WTC11 (cell line): ENCODE results near the gene TBPL2.

Experiments used
- CREB1 ChIP-seq: sonication (generic); formaldehyde crosslinking; IDR thresholded peaks from 2 replicates; pipeline ENCODE4 v1.8.0; 2023; ENCODE audit warnings: mild to moderate bottlenecking, missing genetic modification reagents
- JAZF1 ChIP-seq: fragments of 250-450 bp; sonication (Bioruptor Pico); IDR thresholded peaks from 2 replicates; pipeline ENCODE4 v1.9.0; 2021; ENCODE audit warnings: moderate library complexity, mild to moderate bottlenecking, inconsistent platforms
- SP1 ChIP-seq: sonication (generic); formaldehyde crosslinking; conservative IDR thresholded peaks from 2 replicates; pipeline ENCODE4 v1.8.1; 2022; ENCODE audit warnings: missing genetic modification reagents
- TCF7 ChIP-seq: sonication (generic); formaldehyde crosslinking; IDR thresholded peaks from 2 replicates; pipeline ENCODE4 v1.8.0; 2022; ENCODE audit warnings: mild to moderate bottlenecking, low read depth, missing genetic modification reagents, moderate library complexity
- TEAD4 ChIP-seq: sonication (generic); formaldehyde crosslinking; IDR thresholded peaks from 2 replicates; pipeline ENCODE4 v1.8.0; 2022; ENCODE audit warnings: mild to moderate bottlenecking, missing genetic modification reagents
- TF ChIP-seq, protein P1 (sequence below): fragments of 200-600 bp; IDR thresholded peaks from 2 replicates; pipeline ENCODE4 v1.8.0; 2022; ENCODE audit warnings: antibody characterized with exemption
- TF ChIP-seq, protein P2 (sequence below): sonication (generic); formaldehyde crosslinking; IDR thresholded peaks from 2 replicates; pipeline ENCODE4 v1.8.0; 2022; ENCODE audit warnings: mild to moderate bottlenecking, missing genetic modification reagents
- TF ChIP-seq, protein P3 (sequence below): sonication (generic); formaldehyde crosslinking; IDR thresholded peaks from 2 replicates; pipeline ENCODE4 v1.8.1; 2023; ENCODE audit warnings: mild to moderate bottlenecking, missing genetic modification reagents, moderate library complexity
- TF ChIP-seq, protein P4 (sequence below): sonication (generic); formaldehyde crosslinking; IDR thresholded peaks from 2 replicates; pipeline ENCODE4 v1.8.0; 2022; ENCODE audit warnings: mild to moderate bottlenecking, missing genetic modification reagents
- TF ChIP-seq, protein P5 (sequence below): sonication (generic); formaldehyde crosslinking; IDR thresholded peaks from 2 replicates; pipeline ENCODE4 v1.8.0; 2023; ENCODE audit warnings: missing genetic modification reagents

DNA sequence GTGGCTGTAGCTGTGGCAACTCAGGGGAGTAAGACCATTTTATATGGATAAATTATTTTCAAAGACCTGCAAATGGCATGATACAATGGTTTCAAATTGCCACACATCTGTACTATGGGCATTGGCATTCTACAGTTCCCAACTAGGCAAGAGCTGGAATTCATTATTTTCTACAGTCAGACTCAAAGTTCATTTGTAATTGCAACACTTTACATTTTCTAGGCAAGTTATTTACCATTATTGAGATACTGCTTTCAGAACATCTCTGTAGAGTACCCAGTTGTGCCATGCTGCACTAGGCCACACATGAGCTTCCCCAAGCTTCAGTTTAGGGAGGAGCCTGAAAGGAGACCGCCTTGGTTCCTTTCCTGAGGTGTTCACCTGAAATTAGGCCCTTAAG lies 20.8 kb downstream of the TBPL2 start:
- TF ChIP-seq, protein P1, sequence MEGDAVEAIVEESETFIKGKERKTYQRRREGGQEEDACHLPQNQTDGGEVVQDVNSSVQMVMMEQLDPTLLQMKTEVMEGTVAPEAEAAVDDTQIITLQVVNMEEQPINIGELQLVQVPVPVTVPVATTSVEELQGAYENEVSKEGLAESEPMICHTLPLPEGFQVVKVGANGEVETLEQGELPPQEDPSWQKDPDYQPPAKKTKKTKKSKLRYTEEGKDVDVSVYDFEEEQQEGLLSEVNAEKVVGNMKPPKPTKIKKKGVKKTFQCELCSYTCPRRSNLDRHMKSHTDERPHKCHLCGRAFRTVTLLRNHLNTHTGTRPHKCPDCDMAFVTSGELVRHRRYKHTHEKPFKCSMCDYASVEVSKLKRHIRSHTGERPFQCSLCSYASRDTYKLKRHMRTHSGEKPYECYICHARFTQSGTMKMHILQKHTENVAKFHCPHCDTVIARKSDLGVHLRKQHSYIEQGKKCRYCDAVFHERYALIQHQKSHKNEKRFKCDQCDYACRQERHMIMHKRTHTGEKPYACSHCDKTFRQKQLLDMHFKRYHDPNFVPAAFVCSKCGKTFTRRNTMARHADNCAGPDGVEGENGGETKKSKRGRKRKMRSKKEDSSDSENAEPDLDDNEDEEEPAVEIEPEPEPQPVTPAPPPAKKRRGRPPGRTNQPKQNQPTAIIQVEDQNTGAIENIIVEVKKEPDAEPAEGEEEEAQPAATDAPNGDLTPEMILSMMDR: no peak
- no peak for TF ChIP-seq SP1 (CRISPR knock-in tag)
- TF ChIP-seq, protein P2, sequence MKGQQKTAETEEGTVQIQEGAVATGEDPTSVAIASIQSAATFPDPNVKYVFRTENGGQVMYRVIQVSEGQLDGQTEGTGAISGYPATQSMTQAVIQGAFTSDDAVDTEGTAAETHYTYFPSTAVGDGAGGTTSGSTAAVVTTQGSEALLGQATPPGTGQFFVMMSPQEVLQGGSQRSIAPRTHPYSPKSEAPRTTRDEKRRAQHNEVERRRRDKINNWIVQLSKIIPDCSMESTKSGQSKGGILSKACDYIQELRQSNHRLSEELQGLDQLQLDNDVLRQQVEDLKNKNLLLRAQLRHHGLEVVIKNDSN (CRISPR knock-in tag): no peak
- no peak for TF ChIP-seq CREB1 (CRISPR knock-in tag)
- TF ChIP-seq, protein P3, sequence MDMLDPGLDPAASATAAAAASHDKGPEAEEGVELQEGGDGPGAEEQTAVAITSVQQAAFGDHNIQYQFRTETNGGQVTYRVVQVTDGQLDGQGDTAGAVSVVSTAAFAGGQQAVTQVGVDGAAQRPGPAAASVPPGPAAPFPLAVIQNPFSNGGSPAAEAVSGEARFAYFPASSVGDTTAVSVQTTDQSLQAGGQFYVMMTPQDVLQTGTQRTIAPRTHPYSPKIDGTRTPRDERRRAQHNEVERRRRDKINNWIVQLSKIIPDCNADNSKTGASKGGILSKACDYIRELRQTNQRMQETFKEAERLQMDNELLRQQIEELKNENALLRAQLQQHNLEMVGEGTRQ (CRISPR knock-in tag): no peak
- no peak for TF ChIP-seq TEAD4 (CRISPR knock-in tag)
- TF ChIP-seq, protein P4, sequence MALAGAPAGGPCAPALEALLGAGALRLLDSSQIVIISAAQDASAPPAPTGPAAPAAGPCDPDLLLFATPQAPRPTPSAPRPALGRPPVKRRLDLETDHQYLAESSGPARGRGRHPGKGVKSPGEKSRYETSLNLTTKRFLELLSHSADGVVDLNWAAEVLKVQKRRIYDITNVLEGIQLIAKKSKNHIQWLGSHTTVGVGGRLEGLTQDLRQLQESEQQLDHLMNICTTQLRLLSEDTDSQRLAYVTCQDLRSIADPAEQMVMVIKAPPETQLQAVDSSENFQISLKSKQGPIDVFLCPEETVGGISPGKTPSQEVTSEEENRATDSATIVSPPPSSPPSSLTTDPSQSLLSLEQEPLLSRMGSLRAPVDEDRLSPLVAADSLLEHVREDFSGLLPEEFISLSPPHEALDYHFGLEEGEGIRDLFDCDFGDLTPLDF: no peak
- no peak for TF ChIP-seq JAZF1
- no peak for TF ChIP-seq TCF7 (CRISPR knock-in tag)
- TF ChIP-seq, protein P5, sequence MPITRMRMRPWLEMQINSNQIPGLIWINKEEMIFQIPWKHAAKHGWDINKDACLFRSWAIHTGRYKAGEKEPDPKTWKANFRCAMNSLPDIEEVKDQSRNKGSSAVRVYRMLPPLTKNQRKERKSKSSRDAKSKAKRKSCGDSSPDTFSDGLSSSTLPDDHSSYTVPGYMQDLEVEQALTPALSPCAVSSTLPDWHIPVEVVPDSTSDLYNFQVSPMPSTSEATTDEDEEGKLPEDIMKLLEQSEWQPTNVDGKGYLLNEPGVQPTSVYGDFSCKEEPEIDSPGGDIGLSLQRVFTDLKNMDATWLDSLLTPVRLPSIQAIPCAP (CRISPR knock-in tag): no peak
